NT2/D1 (cell line): ENCODE data around the gene RANBP17.
"Not testable (repeated sequence)": the region's sequence is repeated elsewhere in the genome, so short reads cannot be mapped to it uniquely, and the experiment has no call there.

Source experiments
- DNase-seq: peaks from one replicate; pipeline ENCODE4 v3.0.0-alpha.2; 2011; ENCODE audit warnings: low read depth, low spot score
- H3K27me3 ChIP-seq: 2 replicates; pipeline ENCODE4 v1.6.0; 2011; ENCODE audit warnings: mild to moderate bottlenecking; ENCODE audit not compliant: insufficient read length, insufficient read depth
- H3K36me3 ChIP-seq: 2 replicates; pipeline ENCODE4 v1.6.1; 2011; ENCODE audit warnings: mild to moderate bottlenecking, low read length, mixed read lengths; ENCODE audit not compliant: insufficient read depth, insufficient read length
- H3K4me1 ChIP-seq: 2 replicates; pipeline ENCODE4 v1.5.1; 2011; ENCODE audit not compliant: insufficient read depth, insufficient read length
- H3K4me3 ChIP-seq: 2 replicates; pipeline ENCODE4 v1.5.1; 2011; ENCODE audit warnings: low read depth; ENCODE audit not compliant: insufficient read length
- H3K9ac ChIP-seq: 2 replicates; pipeline ENCODE4 v1.6.0; 2011; ENCODE audit warnings: low read depth; ENCODE audit not compliant: insufficient read length
- H3K9me3 ChIP-seq: 2 replicates; pipeline ENCODE4 v1.5.1; 2011; ENCODE audit warnings: mild to moderate bottlenecking, low read length; ENCODE audit not compliant: insufficient read depth
- SUZ12 ChIP-seq: IDR thresholded peaks from 2 replicates; pipeline ENCODE4 v1.6.1; 2011; ENCODE audit not compliant: insufficient read length, insufficient read depth; ENCODE audit errors: extremely low read depth
- YY1 ChIP-seq: IDR thresholded peaks from 2 replicates; pipeline ENCODE4 v1.6.1; 2011; ENCODE audit not compliant: insufficient read length, insufficient read depth
- ZNF274 ChIP-seq: IDR thresholded peaks from 2 replicates; pipeline ENCODE4 v1.6.1; 2011; ENCODE audit warnings: mild to moderate bottlenecking, low read depth, low read length

The RANBP17 gene

GRCh38 chr5:171175746-171176145 is 313.9 kb downstream of the RANBP17 start:
- DNase-seq = no peak
- Histone ChIP-seq H3K4me1 (no peaks in the 10 kb centered on the region), H3K9me3 (no peaks in the 10 kb centered on the region), H3K27me3 (no peaks in the 10 kb centered on the region), H3K9ac (no peak overlapping the region), H3K4me3 (no peak overlapping the region), H3K36me3 (no peaks in the 10 kb centered on the region)
- no peak for TF ChIP-seq YY1
- no peak for TF ChIP-seq SUZ12
- TF ChIP-seq ZNF274 = no peak

DNA sequence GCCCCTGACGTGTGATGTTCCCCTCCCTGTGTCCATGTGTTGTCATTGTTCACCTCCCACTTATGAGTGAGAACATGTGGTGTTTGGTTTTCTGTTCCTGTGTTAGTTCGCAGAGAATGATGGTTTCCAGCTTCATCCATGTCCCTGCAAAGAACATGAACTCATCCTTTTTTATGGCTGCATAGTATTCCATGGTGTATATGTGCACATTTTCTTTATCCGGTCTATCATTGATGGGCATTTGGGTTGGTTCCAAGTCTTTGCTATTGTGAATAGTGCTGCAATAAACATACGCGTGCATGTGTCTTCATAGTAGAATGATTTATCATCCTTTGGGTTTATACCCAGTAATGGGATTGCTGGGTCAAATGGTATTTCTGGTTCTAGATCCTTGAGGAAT is 316.4 kb downstream of the RANBP17 start:
- H3K9me3 ChIP-seq, H3K9ac ChIP-seq, H3K4me1 ChIP-seq, DNase-seq, H3K36me3 ChIP-seq, H3K4me3 ChIP-seq, H3K27me3 ChIP-seq: not testable (repeated sequence)

DNA sequence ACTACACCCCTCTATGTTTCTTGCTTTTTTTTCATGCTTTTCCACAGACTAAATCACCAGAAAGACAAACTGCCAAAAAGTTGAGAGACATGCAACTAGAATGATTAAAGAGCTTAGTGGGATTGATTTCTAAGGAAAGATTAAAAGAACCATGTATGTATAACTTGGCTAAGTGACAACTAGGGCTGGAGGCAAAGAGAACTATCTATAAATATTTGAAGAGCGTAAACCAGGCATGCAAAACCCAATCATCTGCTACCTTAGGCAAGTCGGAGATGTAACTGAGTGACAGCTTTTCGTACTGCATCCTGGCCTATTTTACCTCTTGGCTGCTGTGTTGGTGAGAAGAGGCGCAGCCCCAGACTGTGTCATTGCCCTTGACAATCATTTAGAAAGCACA is 326.2 kb downstream of the RANBP17 start:
- Histone ChIP-seq H3K9ac (no peak overlapping the region), H3K9me3 (no peaks in the 10 kb centered on the region), H3K4me3 (no peak overlapping the region), H3K36me3 (no peaks in the 10 kb centered on the region), H3K27me3 (no peaks in the 10 kb centered on the region), H3K4me1 (no peaks in the 10 kb centered on the region)
- TF ChIP-seq SUZ12 = no peak
- no peak for TF ChIP-seq YY1
- no peak for TF ChIP-seq ZNF274
- no peak for DNase-seq

DNA sequence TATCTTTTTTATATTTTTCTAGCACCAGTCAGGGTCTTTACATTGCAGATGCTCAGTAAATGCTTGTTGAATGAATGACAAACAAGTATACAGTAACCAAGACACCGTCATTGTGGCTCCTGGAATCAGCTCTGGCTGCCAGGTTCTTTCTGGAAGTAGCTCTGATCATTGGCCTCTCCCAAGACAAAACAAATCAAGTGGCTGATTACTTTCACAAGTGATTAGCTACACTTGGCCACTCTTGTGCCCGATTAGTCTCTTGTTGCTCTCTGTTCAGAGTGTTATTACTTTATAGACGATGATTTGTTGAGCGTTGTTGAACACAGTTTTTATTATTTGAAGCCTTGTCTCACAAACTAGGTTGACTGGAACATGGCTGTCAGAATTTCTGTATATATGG is 327.6 kb downstream of the RANBP17 start:
- no peak for TF ChIP-seq YY1
- TF ChIP-seq SUZ12 = no peak
- no peak for TF ChIP-seq ZNF274
- H3K9ac ChIP-seq = no peak overlapping the region
- no peak overlapping the region for H3K4me3 ChIP-seq
- no peak for DNase-seq
- H3K27me3 ChIP-seq = no peaks in the 10 kb centered on the region
- no peaks in the 10 kb centered on the region for H3K4me1 ChIP-seq
- H3K36me3 ChIP-seq = no peaks in the 10 kb centered on the region
- no peaks in the 10 kb centered on the region for H3K9me3 ChIP-seq

DNA sequence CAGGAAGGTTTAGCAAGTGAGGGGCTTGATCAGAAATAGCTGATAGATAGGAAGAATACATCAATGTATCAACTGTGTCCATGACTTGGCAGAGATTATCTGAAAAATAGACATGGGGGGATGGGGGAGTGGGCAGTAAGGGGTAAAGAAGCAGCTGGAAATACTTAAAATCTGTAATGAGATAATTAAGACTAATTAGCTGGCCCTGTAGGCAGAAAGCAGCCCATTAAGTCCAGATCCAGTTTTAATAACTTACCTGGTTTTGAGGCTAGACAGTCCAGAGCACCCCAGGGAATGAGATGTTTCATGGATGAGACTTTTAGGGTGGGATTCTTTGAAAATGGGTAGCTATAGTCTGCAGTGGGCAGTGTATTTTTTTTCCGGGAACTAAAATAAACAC is 330.3 kb downstream of the RANBP17 start:
- no peaks in the 10 kb centered on the region for H3K9me3 ChIP-seq
- DNase-seq = no peak
- H3K4me3 ChIP-seq = no peak overlapping the region
- no peaks in the 10 kb centered on the region for H3K27me3 ChIP-seq
- no peaks in the 10 kb centered on the region for H3K4me1 ChIP-seq
- TF ChIP-seq ZNF274 (no peak), SUZ12 (no peak), YY1 (no peak)
- H3K36me3 ChIP-seq = no peaks in the 10 kb centered on the region
- H3K9ac ChIP-seq = no peak overlapping the region

DNA sequence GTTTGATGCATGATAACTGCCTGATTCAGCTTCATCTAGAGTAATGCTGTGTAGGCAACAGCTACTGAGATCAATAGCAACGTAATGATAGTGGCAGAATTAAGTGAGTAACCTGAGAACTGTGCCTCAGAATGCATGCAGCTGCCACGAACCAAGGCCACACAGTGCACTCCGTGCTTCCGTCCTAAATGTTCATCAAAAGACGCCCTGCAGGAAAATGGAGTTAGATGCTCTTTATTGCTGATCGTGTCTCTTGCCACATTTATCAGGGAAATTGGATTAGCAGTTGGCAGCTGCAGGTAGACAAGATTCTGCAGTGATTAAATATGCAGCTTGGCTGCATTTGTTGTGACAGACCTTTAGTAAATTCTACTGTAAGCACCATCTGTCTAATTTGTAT is 339.5 kb downstream of the RANBP17 start:
- Histone ChIP-seq H3K27me3 (no peaks in the 10 kb centered on the region), H3K9me3 (no peaks in the 10 kb centered on the region), H3K4me1 (no peaks in the 10 kb centered on the region), H3K4me3 (no peak overlapping the region), H3K9ac (no peak overlapping the region), H3K36me3 (no peaks in the 10 kb centered on the region)
- no peak for TF ChIP-seq ZNF274
- no peak for TF ChIP-seq SUZ12
- no peak for TF ChIP-seq YY1
- no peak for DNase-seq

DNA sequence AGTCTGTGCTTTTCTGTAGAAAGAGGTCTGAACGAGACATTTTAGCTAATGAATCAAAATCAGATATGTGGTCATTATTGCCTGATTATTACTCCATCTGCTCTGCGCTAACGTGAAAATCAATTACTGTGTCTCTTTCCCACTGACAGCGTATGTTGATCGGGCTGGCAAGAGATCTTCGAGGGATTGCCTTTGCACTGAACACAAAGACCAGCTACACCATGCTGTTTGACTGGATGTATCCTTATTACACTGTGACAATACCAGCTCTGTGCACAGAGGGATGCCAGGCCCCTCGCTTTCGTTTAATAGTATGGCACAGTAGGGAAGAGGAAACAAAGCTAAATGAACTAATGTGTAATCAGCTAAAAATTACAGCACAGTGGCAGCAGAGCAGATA is 343.6 kb downstream of the RANBP17 start:
- no peaks in the 10 kb centered on the region for H3K36me3 ChIP-seq

DNA sequence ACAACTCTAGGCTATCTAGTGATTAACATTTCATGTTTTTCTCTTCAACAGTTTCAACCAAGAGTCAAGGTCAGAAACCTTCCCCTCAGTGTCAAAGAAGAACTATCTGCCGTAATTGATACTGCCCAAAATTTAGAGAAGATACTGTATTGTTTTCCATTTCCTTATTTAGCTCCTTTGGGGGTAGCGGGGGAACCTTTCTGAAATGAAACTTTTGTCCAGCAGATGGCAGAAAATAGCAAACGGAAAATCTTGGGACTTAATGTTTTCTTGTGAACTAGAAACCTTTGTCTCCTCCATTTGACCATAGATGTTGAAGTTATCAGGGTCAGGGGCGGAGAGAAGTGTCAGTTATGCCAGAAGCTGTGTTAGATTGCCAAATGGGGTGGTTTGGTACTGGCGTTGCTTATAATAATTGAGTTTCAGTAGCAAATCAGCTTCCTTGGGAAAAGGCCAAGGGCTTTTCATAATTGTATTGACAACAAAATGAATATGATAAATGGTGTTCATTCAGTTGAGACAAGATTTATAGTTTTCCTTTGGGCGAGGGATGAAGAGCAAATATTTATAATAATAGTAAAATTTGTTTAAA is 345.5 kb downstream of the RANBP17 start:
- Histone ChIP-seq H3K4me1 (no peaks in the 10 kb centered on the region), H3K4me3 (no peak overlapping the region), H3K27me3 (no peaks in the 10 kb centered on the region), H3K36me3 (no peaks in the 10 kb centered on the region), H3K9me3 (no peaks in the 10 kb centered on the region), H3K9ac (no peak overlapping the region)
- peak; percentile 23 for DNase-seq
- TF ChIP-seq YY1 (no peak), ZNF274 (no peak), SUZ12 (no peak)

More for the DNA sequence above, 343.6 kb downstream of the RANBP17 start:
- Histone ChIP-seq H3K27me3 (no peaks in the 10 kb centered on the region), H3K9ac (no peak overlapping the region), H3K9me3 (no peaks in the 10 kb centered on the region), H3K4me3 (no peak overlapping the region), H3K4me1 (no peaks in the 10 kb centered on the region)
- TF ChIP-seq YY1 = no peak
- no peak for TF ChIP-seq ZNF274
- TF ChIP-seq SUZ12 = no peak
- DNase-seq = no peak
